Measurements from ENCODE around the gene MTRF1. TPM values are rescaled to one million over a fixed set of nuclear protein-coding genes. Genes with fewer than 3 reads are reported as not detected.

Gene MTRF1
- total and polyA plus RNA-seq, 9 of the 15 experiments (the other 6 are each of a cell fraction or from before 2014, with no cell fraction given), result 12.5 to 33.7 (median 20.1) TPM

DNA sequence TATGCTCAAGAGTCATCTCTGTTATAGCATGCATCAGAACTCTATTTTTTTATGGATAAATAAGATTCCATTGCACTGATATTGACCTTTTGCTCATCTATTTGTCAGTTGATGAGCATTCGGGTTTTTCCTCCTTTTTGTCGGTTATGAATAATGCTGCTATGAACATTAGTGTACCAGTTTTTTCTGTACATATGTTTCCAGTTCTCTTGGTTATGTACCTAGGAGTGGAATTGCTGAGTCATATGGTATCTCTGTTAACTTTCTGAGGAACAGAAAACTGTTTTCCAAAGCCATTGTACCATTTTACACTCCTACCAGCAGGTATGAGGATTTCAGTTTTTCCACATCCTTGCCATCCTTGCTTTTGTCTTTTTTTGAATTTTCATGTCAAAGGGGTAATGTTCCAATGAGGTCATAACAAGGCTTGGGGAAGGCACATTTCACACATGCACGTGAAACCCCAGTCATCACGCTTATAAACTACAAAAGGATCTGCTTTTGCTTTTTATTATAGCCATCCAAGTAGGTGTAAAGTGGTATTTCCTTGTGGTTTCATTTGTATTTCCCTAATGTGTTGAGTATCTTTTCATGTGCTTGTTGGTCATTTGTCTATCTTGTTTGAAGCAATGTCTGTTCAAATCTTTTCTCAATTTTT lies 83.7 kb downstream of the MTRF1 start (continued):
- TF ChIP-seq ZNF507 (tag; conservative IDR thresholded peaks at IDR 0.05) (no peak), CBX5 (IDR thresholded peaks at IDR 0.05; ENCODE audit: borderline replicate concordance, low read depth) (no peak), NFE2L1 (tag; IDR thresholded peaks at IDR 0.05; ENCODE audit: borderline replicate concordance, low read depth) (peak; percentile 80; the same call in 1 of the 2 replicates), MAFG (tag; conservative IDR thresholded peaks at IDR 0.05) (peak; percentile 89), SMARCB1 (IDR thresholded peaks at IDR 0.05; ENCODE audit: insufficient read length, low read depth) (no peak), SOX6 (IDR thresholded peaks at IDR 0.05) (no peak), GTF2F1 (IDR thresholded peaks at IDR 0.05; ENCODE audit: low read depth, low read length) (no peak), CREB3 (tag; conservative IDR thresholded peaks at IDR 0.05; ENCODE audit: low read depth) (no peak), FOXK1 (CRISPR knock-in tag; IDR thresholded peaks at IDR 0.05; ENCODE audit: borderline replicate concordance) (no peak), ZNF384 (IDR thresholded peaks at IDR 0.05; ENCODE audit: low read depth, low read length) (no peak), BCL6 (CRISPR knock-in tag; IDR thresholded peaks at IDR 0.05) (no peak), ZSCAN29 (IDR thresholded peaks at IDR 0.05) (no peak), ZFP30 (CRISPR knock-in tag; IDR thresholded peaks at IDR 0.05; ENCODE audit: borderline replicate concordance) (no peak)
- TF ChIP-seq, protein P1, sequence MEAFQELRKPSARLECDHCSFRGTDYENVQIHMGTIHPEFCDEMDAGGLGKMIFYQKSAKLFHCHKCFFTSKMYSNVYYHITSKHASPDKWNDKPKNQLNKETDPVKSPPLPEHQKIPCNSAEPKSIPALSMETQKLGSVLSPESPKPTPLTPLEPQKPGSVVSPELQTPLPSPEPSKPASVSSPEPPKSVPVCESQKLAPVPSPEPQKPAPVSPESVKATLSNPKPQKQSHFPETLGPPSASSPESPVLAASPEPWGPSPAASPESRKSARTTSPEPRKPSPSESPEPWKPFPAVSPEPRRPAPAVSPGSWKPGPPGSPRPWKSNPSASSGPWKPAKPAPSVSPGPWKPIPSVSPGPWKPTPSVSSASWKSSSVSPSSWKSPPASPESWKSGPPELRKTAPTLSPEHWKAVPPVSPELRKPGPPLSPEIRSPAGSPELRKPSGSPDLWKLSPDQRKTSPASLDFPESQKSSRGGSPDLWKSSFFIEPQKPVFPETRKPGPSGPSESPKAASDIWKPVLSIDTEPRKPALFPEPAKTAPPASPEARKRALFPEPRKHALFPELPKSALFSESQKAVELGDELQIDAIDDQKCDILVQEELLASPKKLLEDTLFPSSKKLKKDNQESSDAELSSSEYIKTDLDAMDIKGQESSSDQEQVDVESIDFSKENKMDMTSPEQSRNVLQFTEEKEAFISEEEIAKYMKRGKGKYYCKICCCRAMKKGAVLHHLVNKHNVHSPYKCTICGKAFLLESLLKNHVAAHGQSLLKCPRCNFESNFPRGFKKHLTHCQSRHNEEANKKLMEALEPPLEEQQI (IDR thresholded peaks at IDR 0.05), result no peak
- TF ChIP-seq, protein P2, sequence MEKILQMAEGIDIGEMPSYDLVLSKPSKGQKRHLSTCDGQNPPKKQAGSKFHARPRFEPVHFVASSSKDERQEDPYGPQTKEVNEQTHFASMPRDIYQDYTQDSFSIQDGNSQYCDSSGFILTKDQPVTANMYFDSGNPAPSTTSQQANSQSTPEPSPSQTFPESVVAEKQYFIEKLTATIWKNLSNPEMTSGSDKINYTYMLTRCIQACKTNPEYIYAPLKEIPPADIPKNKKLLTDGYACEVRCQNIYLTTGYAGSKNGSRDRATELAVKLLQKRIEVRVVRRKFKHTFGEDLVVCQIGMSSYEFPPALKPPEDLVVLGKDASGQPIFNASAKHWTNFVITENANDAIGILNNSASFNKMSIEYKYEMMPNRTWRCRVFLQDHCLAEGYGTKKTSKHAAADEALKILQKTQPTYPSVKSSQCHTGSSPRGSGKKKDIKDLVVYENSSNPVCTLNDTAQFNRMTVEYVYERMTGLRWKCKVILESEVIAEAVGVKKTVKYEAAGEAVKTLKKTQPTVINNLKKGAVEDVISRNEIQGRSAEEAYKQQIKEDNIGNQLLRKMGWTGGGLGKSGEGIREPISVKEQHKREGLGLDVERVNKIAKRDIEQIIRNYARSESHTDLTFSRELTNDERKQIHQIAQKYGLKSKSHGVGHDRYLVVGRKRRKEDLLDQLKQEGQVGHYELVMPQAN (IDR thresholded peaks at IDR 0.05; ENCODE audit: borderline replicate concordance), result no peak
- TF ChIP-seq, protein P3, sequence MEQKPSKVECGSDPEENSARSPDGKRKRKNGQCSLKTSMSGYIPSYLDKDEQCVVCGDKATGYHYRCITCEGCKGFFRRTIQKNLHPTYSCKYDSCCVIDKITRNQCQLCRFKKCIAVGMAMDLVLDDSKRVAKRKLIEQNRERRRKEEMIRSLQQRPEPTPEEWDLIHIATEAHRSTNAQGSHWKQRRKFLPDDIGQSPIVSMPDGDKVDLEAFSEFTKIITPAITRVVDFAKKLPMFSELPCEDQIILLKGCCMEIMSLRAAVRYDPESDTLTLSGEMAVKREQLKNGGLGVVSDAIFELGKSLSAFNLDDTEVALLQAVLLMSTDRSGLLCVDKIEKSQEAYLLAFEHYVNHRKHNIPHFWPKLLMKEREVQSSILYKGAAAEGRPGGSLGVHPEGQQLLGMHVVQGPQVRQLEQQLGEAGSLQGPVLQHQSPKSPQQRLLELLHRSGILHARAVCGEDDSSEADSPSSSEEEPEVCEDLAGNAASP (IDR thresholded peaks at IDR 0.05), result no peak
- TF ChIP-seq, protein P4, sequence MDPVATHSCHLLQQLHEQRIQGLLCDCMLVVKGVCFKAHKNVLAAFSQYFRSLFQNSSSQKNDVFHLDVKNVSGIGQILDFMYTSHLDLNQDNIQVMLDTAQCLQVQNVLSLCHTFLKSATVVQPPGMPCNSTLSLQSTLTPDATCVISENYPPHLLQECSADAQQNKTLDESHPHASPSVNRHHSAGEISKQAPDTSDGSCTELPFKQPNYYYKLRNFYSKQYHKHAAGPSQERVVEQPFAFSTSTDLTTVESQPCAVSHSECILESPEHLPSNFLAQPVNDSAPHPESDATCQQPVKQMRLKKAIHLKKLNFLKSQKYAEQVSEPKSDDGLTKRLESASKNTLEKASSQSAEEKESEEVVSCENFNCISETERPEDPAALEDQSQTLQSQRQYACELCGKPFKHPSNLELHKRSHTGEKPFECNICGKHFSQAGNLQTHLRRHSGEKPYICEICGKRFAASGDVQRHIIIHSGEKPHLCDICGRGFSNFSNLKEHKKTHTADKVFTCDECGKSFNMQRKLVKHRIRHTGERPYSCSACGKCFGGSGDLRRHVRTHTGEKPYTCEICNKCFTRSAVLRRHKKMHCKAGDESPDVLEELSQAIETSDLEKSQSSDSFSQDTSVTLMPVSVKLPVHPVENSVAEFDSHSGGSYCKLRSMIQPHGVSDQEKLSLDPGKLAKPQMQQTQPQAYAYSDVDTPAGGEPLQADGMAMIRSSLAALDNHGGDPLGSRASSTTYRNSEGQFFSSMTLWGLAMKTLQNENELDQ (CRISPR knock-in tag; IDR thresholded peaks at IDR 0.05; ENCODE audit: borderline replicate concordance), result no peak
